Gastroesophageal sphincter (tissue), 3 donors: ENCODE results near the gene SRGN.

Experiments used
- POLR2A ChIP-seq, 2 donors: fragments of 450-650 bp; IDR thresholded peaks; one replicate each; pipeline ENCODE4 v1.6.1; 2017; ENCODE audit warnings: antibody characterized with exemption in 2 of 2, mild to moderate bottlenecking in 2 of 2, moderate library complexity in 1 of 2
- POLR2AphosphoS5 ChIP-seq: sonication (generic); formaldehyde crosslinking; IDR thresholded peaks from one replicate; pipeline ENCODE4 v1.6.1; 2017; ENCODE audit warnings: antibody characterized with exemption
- TF ChIP-seq, protein P1 (sequence below), 4 experiments: fragments of 200-600 bp in 2 of 4; fragments of 450-650 bp in 2 of 4; sonication (generic) in 1 of 4; IDR thresholded peaks; one replicate each; pipeline ENCODE4 v1.5.1; 2017 to 2019; ENCODE audit warnings: antibody characterized with exemption in 4 of 4, mild to moderate bottlenecking in 2 of 4, moderate library complexity in 2 of 4

DNA sequence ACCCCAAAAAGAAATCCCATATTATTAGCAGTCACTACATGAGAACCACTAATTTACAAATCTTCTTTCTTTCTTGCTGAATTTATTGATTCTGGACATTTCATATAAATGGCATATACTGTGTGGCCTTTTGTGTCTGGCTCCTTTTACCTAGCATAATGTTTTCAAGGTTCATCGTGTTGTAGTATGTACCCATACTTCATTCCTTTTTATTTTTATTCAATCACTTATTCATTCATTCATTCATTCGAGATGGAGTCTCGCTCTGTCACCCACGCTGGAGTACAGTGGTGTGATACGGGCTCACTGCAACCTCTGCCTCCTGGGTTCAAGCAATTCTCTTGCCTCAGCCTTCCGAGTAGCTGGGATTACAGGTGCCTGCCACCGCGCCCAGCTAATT is 58.0 kb downstream of the SRGN start:
- TF ChIP-seq, protein P1, sequence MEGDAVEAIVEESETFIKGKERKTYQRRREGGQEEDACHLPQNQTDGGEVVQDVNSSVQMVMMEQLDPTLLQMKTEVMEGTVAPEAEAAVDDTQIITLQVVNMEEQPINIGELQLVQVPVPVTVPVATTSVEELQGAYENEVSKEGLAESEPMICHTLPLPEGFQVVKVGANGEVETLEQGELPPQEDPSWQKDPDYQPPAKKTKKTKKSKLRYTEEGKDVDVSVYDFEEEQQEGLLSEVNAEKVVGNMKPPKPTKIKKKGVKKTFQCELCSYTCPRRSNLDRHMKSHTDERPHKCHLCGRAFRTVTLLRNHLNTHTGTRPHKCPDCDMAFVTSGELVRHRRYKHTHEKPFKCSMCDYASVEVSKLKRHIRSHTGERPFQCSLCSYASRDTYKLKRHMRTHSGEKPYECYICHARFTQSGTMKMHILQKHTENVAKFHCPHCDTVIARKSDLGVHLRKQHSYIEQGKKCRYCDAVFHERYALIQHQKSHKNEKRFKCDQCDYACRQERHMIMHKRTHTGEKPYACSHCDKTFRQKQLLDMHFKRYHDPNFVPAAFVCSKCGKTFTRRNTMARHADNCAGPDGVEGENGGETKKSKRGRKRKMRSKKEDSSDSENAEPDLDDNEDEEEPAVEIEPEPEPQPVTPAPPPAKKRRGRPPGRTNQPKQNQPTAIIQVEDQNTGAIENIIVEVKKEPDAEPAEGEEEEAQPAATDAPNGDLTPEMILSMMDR (IDR thresholded peaks at IDR 0.05) = no peak
- TF ChIP-seq POLR2AphosphoS5 = no peak
- TF ChIP-seq POLR2A (IDR thresholded peaks at IDR 0.05) = no peak
